Gastroesophageal sphincter (tissue), 4 donors: ENCODE data around the gene GPR153. TPM values are rescaled to one million over a fixed set of nuclear protein-coding genes. Genes with fewer than 3 reads are reported as not detected.

Source experiments
- ATAC-seq: fragments of 150-250 bp; one replicate; pipeline ENCODE4 v1.9.1; 2016; ENCODE audit warnings: mild to moderate bottlenecking, moderate library complexity
- H3K27ac ChIP-seq, 4 donors: fragments of 200-600 bp; sonication (generic) in 3 of 4; 1 replicate in 3 of 4; 2 replicates in 1 of 4; pipeline ENCODE4 v1.5.1; 2016 to 2019
- H3K27me3 ChIP-seq: fragments of 200-600 bp; sonication (generic); one replicate; pipeline ENCODE4 v1.5.1; 2019
- H3K36me3 ChIP-seq, 2 donors: fragments of 200-600 bp; sonication (generic); one replicate each; pipeline ENCODE4 v1.5.1; 2019; ENCODE audit warnings: control low read depth in 1 of 2
- H3K4me1 ChIP-seq, 3 donors: fragments of 200-600 bp; sonication (generic); 1 replicate in 2 of 3; 2 replicates in 1 of 3; pipeline ENCODE4 v1.5.1; 2016 to 2019; ENCODE audit warnings: control low read depth in 2 of 3
- H3K4me3 ChIP-seq, 2 donors: fragments of 200-600 bp; sonication (generic); one replicate each; pipeline ENCODE4 v1.5.1; 2019; ENCODE audit warnings: mild to moderate bottlenecking in 1 of 2, moderate library complexity in 1 of 2
- H3K9me3 ChIP-seq, 3 donors: fragments of 200-600 bp; sonication (generic); one replicate each; pipeline ENCODE4 v1.5.1; 2017 to 2019; ENCODE audit warnings: control low read depth in 2 of 3
- EP300 ChIP-seq: sonication (generic); formaldehyde crosslinking; IDR thresholded peaks from one replicate; pipeline ENCODE4 v1.6.1; 2017; ENCODE audit warnings: antibody characterized with exemption, mild to moderate bottlenecking
- POLR2A ChIP-seq, 2 donors: fragments of 450-650 bp; IDR thresholded peaks; one replicate each; pipeline ENCODE4 v1.6.1; 2017; ENCODE audit warnings: antibody characterized with exemption in 2 of 2, mild to moderate bottlenecking in 2 of 2, moderate library complexity in 1 of 2
- POLR2AphosphoS5 ChIP-seq: sonication (generic); formaldehyde crosslinking; IDR thresholded peaks from one replicate; pipeline ENCODE4 v1.6.1; 2017; ENCODE audit warnings: antibody characterized with exemption
- WGBS, 2 donors: methylation state at CpG; one replicate each; pipeline ENCODE4 v1.1.5; 2018; ENCODE audit warnings: low coverage in 1 of 2; 5-methylcytosine and 5-hydroxymethylcytosine counted together
- total RNA-seq, 4 donors: library from RNA; depleted of rRNA; stranded (reverse); fragments of >200 nt; gene quantifications; one replicate each; pipeline ENCODE4 v1.1.0, GENCODE V29; 2016
- TF ChIP-seq, protein P1 (sequence below), 4 experiments: fragments of 200-600 bp in 2 of 4; fragments of 450-650 bp in 2 of 4; sonication (generic) in 1 of 4; IDR thresholded peaks; one replicate each; pipeline ENCODE4 v1.5.1; 2017 to 2019; ENCODE audit warnings: antibody characterized with exemption in 4 of 4, mild to moderate bottlenecking in 2 of 4, moderate library complexity in 2 of 4

The GPR153 gene
- total RNA-seq, 4 donors from 2014 or later = 2.6 to 8.9 (median 6.2) TPM

DNA sequence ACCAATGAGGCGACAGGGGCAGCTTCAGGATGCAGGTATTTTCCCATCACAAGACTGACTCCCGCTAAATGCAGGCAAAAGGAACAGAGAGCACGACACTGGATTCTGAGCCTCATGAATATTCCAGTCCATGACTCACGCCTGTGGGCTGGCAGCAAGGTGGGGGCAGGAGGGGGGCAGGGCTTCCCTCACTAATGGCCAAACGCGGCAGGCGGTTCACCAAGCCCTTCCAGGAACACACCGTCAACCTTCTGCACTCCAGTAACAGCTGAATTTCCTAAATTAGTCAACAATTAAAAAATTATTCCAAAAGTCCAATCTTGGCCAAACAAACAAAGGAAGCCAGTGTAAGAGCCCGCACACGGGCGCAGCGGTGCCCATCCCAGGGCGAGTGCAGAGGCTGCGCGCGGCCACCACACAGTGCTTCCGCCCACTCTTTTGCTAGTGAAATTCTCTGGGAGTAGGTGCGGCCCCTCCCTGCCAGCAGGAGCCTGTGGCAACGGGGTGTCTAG, 12.5 kb upstream of the GPR153 start:
- Histone ChIP-seq H3K36me3 (no peaks in the 10 kb centered on the region), H3K9me3 (no peaks in the 10 kb centered on the region), H3K27ac (no peak overlapping the region), H3K4me3 (no peak overlapping the region), H3K4me1 (peaks cover 0 to 48% (median 12%) of the 10 kb centered on the region in 3 donors), H3K27me3 (no peaks in the 10 kb centered on the region)
- no peak for ATAC-seq
- TF ChIP-seq POLR2AphosphoS5 (peak; percentile 59), EP300 (no peak)
- WGBS, 2 donors = 50% methylated on average over 9 of the region's 19 CpGs; no CpG with 5 or more reads in 1 of the 2 donors

- peaks cover 0 to 48% (median 12%) of the 10 kb centered on the region in 3 donors for H3K4me1 ChIP-seq
- H3K4me3 ChIP-seq = no peak overlapping the region
- 40% methylated on average over 1 of the region's 6 CpGs; no CpG with 5 or more reads in 1 of the 2 donors for WGBS, 2 donors
- no peaks in the 10 kb centered on the region for H3K36me3 ChIP-seq
- no peaks in the 10 kb centered on the region for H3K27me3 ChIP-seq
- no peak overlapping the region for H3K27ac ChIP-seq
- TF ChIP-seq, protein P1, sequence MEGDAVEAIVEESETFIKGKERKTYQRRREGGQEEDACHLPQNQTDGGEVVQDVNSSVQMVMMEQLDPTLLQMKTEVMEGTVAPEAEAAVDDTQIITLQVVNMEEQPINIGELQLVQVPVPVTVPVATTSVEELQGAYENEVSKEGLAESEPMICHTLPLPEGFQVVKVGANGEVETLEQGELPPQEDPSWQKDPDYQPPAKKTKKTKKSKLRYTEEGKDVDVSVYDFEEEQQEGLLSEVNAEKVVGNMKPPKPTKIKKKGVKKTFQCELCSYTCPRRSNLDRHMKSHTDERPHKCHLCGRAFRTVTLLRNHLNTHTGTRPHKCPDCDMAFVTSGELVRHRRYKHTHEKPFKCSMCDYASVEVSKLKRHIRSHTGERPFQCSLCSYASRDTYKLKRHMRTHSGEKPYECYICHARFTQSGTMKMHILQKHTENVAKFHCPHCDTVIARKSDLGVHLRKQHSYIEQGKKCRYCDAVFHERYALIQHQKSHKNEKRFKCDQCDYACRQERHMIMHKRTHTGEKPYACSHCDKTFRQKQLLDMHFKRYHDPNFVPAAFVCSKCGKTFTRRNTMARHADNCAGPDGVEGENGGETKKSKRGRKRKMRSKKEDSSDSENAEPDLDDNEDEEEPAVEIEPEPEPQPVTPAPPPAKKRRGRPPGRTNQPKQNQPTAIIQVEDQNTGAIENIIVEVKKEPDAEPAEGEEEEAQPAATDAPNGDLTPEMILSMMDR (IDR thresholded peaks at IDR 0.05) = no peak
- TF ChIP-seq EP300 = no peak
- no peak for TF ChIP-seq POLR2A (IDR thresholded peaks at IDR 0.05)
- no peak for TF ChIP-seq POLR2AphosphoS5
- H3K9me3 ChIP-seq = no peaks in the 10 kb centered on the region
- no peak for ATAC-seq
These were observed 12.0 kb upstream of the GPR153 start for GRCh38 chr1:6272868-6273267.

GRCh38 chr1:6272452-6272851, 11.6 kb upstream of the GPR153 start:
- TF ChIP-seq POLR2AphosphoS5 (no peak), EP300 (no peak), POLR2A (IDR thresholded peaks at IDR 0.05) (no peak)
- TF ChIP-seq, protein P1 (IDR thresholded peaks at IDR 0.05) = no peak
- no peaks in the 10 kb centered on the region for H3K9me3 ChIP-seq
- ATAC-seq = no peak
- H3K4me1 ChIP-seq = peaks cover 0 to 48% (median 12%) of the 10 kb centered on the region in 3 donors
- WGBS, 2 donors = no CpG with 5 or more reads among the region's 9 CpGs
- no peak overlapping the region for H3K27ac ChIP-seq
- H3K27me3 ChIP-seq = no peaks in the 10 kb centered on the region
- no peak overlapping the region for H3K4me3 ChIP-seq
- H3K36me3 ChIP-seq = no peaks in the 10 kb centered on the region

- TF ChIP-seq POLR2AphosphoS5 = no peak
- TF ChIP-seq POLR2A (IDR thresholded peaks at IDR 0.05) = no peak
- no peak for TF ChIP-seq EP300
- TF ChIP-seq, protein P1 (IDR thresholded peaks at IDR 0.05) = no peak
- Histone ChIP-seq H3K27ac (no peak overlapping the region), H3K4me1 (peaks cover 0 to 44% (median 8%) of the 10 kb centered on the region in 3 donors), H3K27me3 (no peaks in the 10 kb centered on the region), H3K9me3 (no peaks in the 10 kb centered on the region), H3K4me3 (no peak overlapping the region), H3K36me3 (no peaks in the 10 kb centered on the region)
- ATAC-seq = no peak
- WGBS, 2 donors = 50 to 100% methylated on average over 2 to 5 of the region's 12 CpGs
These were observed 10.7 kb upstream of the GPR153 start for GRCh38 chr1:6271554-6271953.

DNA sequence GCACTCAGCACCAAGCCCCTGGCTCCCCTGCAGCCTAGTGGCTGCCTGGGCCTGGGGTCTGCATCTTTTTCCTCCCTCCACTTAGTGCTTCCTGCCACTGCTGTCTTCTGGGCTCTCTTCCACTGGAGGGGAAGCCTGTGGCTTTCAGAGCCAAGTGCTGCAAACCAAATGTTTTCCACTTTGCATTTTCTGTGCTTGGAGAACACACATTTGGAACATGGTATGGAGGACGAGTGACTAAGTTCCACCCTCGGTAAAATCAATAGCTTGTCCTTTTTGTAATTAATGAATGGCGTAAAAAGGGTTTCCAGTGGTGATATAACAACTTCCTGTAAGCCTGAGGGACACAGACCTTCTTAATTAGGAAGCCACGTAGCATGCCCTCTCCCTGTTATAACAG, 10.1 kb upstream of the GPR153 start:
- TF ChIP-seq, protein P1 (IDR thresholded peaks at IDR 0.05) = no peak
- TF ChIP-seq POLR2AphosphoS5 (no peak), POLR2A (IDR thresholded peaks at IDR 0.05) (no peak), EP300 (no peak)
- Histone ChIP-seq H3K4me1 (peaks cover 0 to 42% (median 3%) of the 10 kb centered on the region in 3 donors), H3K36me3 (no peaks in the 10 kb centered on the region), H3K4me3 (no peak overlapping the region), H3K9me3 (no peaks in the 10 kb centered on the region), H3K27me3 (no peaks in the 10 kb centered on the region), H3K27ac (no peak overlapping the region)
- no peak for ATAC-seq
- WGBS, 2 donors = 40 to 57% methylated on average over 2 to 4 of the region's 4 CpGs
